Measurements from ENCODE around the gene CGB7. TPM values are rescaled to one million over a fixed set of nuclear protein-coding genes. Genes with fewer than 3 reads are reported as not detected.

CGB7 gene
- total RNA-seq, 1 experiment from 2014 or later = 0.95 TPM

- ChIA-PET POLR2A (no interaction called here), CTCF (interaction anchor here (0.7 kb wide), 1 partner anchor 16 kb away, joined by 3 read pairs; no protein-coding TSS in a partner anchor)
- BruUV-seq (replicated peaks) = no TSS peak
- in situ Hi-C loops (cut with HindIII; ENCODE audit: low pct_unique_long_range_greater_than_20kb, low sequenced_read_pairs) = no loop called here
- no peak overlapping the region for H3K4me3 ChIP-seq (ENCODE audit: low read depth in 2 of 2, low read length in 2 of 2)
- DNase-seq (ENCODE audit: low read depth, low spot score) = no peak
- H3K36me3 ChIP-seq (ENCODE audit: control insufficient read depth, insufficient read depth, low read length) = no peaks in the 10 kb centered on the region
- intact Hi-C loops (cut with micrococcal nuclease; ENCODE audit: unreplicated experiment) = no loop called here
- no peaks in the 10 kb centered on the region; the same call in 1 of the 2 replicates for H3K4me1 ChIP-seq (ENCODE audit: control insufficient read depth, insufficient read depth, low read length)
- no peaks in the 10 kb centered on the region for H3K27me3 ChIP-seq (ENCODE audit: control insufficient read depth, insufficient read depth, low read length)
- no peak for TF ChIP-seq SIN3A (IDR thresholded peaks at IDR 0.05; ENCODE audit: borderline replicate concordance, insufficient read depth, low read depth, low read length)
- no peak for TF ChIP-seq CTCF (IDR thresholded peaks at IDR 0.05)
- no peak for TF ChIP-seq POLR2AphosphoS5 (IDR thresholded peaks at IDR 0.05; ENCODE audit: low read depth, low read length)
- no peak overlapping the region for H3K27ac ChIP-seq (ENCODE audit: low read length)
- H3K9me3 ChIP-seq (ENCODE audit: control insufficient read depth, insufficient read depth, low read depth, low read length) = no peaks in the 10 kb centered on the region
- ATAC-seq = no peak
These were observed 36.3 kb downstream of the CGB7 start for GRCh38 chr19:49020931-49021895.

GRCh38 chr19:49020342-49020741, 37.2 kb downstream of the CGB7 start:
- intact Hi-C loops (cut with micrococcal nuclease; ENCODE audit: unreplicated experiment) = no loop called here
- Histone ChIP-seq H3K27me3 (ENCODE audit: control insufficient read depth, insufficient read depth, low read length) (no peaks in the 10 kb centered on the region), H3K4me1 (ENCODE audit: control insufficient read depth, insufficient read depth, low read length) (no peaks in the 10 kb centered on the region; the same call in 1 of the 2 replicates), H3K27ac (ENCODE audit: low read length) (no peak overlapping the region), H3K9me3 (ENCODE audit: control insufficient read depth, insufficient read depth, low read depth, low read length) (no peaks in the 10 kb centered on the region), H3K4me3 (ENCODE audit: low read depth in 2 of 2, low read length in 2 of 2) (no peak overlapping the region), H3K36me3 (ENCODE audit: control insufficient read depth, insufficient read depth, low read length) (no peaks in the 10 kb centered on the region)
- TF ChIP-seq TCF7L2 (IDR thresholded peaks at IDR 0.05; ENCODE audit: low read depth, low read length) (no peak), SIN3A (IDR thresholded peaks at IDR 0.05; ENCODE audit: borderline replicate concordance, insufficient read depth, low read depth, low read length) (no peak), CTCF (IDR thresholded peaks at IDR 0.05) (no peak), POLR2AphosphoS5 (IDR thresholded peaks at IDR 0.05; ENCODE audit: low read depth, low read length) (no peak)
- TF ChIP-seq, protein P1, sequence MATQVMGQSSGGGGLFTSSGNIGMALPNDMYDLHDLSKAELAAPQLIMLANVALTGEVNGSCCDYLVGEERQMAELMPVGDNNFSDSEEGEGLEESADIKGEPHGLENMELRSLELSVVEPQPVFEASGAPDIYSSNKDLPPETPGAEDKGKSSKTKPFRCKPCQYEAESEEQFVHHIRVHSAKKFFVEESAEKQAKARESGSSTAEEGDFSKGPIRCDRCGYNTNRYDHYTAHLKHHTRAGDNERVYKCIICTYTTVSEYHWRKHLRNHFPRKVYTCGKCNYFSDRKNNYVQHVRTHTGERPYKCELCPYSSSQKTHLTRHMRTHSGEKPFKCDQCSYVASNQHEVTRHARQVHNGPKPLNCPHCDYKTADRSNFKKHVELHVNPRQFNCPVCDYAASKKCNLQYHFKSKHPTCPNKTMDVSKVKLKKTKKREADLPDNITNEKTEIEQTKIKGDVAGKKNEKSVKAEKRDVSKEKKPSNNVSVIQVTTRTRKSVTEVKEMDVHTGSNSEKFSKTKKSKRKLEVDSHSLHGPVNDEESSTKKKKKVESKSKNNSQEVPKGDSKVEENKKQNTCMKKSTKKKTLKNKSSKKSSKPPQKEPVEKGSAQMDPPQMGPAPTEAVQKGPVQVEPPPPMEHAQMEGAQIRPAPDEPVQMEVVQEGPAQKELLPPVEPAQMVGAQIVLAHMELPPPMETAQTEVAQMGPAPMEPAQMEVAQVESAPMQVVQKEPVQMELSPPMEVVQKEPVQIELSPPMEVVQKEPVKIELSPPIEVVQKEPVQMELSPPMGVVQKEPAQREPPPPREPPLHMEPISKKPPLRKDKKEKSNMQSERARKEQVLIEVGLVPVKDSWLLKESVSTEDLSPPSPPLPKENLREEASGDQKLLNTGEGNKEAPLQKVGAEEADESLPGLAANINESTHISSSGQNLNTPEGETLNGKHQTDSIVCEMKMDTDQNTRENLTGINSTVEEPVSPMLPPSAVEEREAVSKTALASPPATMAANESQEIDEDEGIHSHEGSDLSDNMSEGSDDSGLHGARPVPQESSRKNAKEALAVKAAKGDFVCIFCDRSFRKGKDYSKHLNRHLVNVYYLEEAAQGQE (IDR thresholded peaks at IDR 0.05; ENCODE audit: insufficient read depth in 1 of 2, low read depth in 2 of 2, low read length in 1 of 2) = no peak
- in situ Hi-C loops (cut with HindIII; ENCODE audit: low pct_unique_long_range_greater_than_20kb, low sequenced_read_pairs) = no loop called here
- DNase-seq (ENCODE audit: low read depth, low spot score) (no peak), ATAC-seq (no peak)
- POLR2A ChIA-PET = no interaction called here
- CTCF ChIA-PET = no interaction called here
- no TSS peak for BruUV-seq (replicated peaks)
